GM10266 (cell line): ENCODE data around the gene SCUBE1.

Experiments
- DNase-seq: peaks from one replicate; pipeline ENCODE4 v3.0.0; 2012; ENCODE audit errors: extremely low spot score
- CTCF ChIP-seq: IDR thresholded peaks from 2 replicates; pipeline ENCODE4 v1.5.1; 2012; ENCODE audit warnings: mild to moderate bottlenecking, low read depth; ENCODE audit not compliant: control insufficient read depth, insufficient read depth; ENCODE audit errors: missing control alignments

Gene SCUBE1

GRCh38 chr22:43212434-43212952 is 130.7 kb downstream of the SCUBE1 start:
- no peak for TF ChIP-seq CTCF
- DNase-seq = no peak

- DNase-seq = no peak
- TF ChIP-seq CTCF = no peak
Observed at GRCh38 chr22:43211941-43212433, 131.2 kb downstream of the SCUBE1 start.

GRCh38 chr22:43210631-43211515 is 132.3 kb downstream of the SCUBE1 start:
- no peak for DNase-seq
- no peak for TF ChIP-seq CTCF

- no peak for TF ChIP-seq CTCF
- DNase-seq = no peak
Observed at GRCh38 chr22:43209971-43210370, 133.2 kb downstream of the SCUBE1 start.

GRCh38 chr22:43209523-43209890 is 133.7 kb downstream of the SCUBE1 start:
- no peak for DNase-seq
- TF ChIP-seq CTCF = no peak

GRCh38 chr22:43208703-43209522 is 134.3 kb downstream of the SCUBE1 start:
- TF ChIP-seq CTCF = no peak
- DNase-seq = no peak
